ENCODE measurements around the gene WWOX.

WWOX gene

DNA sequence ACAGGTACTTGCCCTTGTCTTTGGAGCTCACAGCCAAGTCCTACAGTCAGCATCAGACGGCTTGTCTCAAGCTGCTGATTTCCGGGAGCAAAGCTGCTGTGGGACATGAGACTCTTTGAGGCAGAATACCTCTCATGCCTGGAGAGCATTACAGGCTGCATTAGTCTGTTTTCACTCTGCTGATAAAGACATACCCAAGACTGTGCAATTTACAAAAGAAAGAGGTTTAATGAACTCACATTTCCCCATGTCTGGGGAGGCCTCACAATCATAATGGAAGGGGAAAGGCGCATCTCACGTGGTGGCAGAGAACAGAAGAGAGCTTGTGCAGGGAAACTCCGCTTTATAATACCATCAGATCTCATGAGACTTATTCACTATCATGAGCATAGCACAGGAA lies 661.2 kb downstream of the WWOX start:
- H3K4me3 ChIP-seq (ENCODE audit: low read depth, low read length): no peak overlapping the region
- TF ChIP-seq, protein P1, sequence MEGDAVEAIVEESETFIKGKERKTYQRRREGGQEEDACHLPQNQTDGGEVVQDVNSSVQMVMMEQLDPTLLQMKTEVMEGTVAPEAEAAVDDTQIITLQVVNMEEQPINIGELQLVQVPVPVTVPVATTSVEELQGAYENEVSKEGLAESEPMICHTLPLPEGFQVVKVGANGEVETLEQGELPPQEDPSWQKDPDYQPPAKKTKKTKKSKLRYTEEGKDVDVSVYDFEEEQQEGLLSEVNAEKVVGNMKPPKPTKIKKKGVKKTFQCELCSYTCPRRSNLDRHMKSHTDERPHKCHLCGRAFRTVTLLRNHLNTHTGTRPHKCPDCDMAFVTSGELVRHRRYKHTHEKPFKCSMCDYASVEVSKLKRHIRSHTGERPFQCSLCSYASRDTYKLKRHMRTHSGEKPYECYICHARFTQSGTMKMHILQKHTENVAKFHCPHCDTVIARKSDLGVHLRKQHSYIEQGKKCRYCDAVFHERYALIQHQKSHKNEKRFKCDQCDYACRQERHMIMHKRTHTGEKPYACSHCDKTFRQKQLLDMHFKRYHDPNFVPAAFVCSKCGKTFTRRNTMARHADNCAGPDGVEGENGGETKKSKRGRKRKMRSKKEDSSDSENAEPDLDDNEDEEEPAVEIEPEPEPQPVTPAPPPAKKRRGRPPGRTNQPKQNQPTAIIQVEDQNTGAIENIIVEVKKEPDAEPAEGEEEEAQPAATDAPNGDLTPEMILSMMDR (IDR thresholded peaks at IDR 0.05; ENCODE audit: low read depth, low read length): no peak
- TF ChIP-seq, protein P2, sequence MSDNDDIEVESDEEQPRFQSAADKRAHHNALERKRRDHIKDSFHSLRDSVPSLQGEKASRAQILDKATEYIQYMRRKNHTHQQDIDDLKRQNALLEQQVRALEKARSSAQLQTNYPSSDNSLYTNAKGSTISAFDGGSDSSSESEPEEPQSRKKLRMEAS (IDR thresholded peaks at IDR 0.05; ENCODE audit: low read depth, low read length): no peak
- TF ChIP-seq POLR2A (IDR thresholded peaks at IDR 0.05; ENCODE audit: extremely low read depth, insufficient read length): no peak
- TF ChIP-seq MYC (IDR thresholded peaks at IDR 0.05; ENCODE audit: low read depth, low read length): no peak
- DNase-seq (ENCODE audit: low read depth): no peak

DNA sequence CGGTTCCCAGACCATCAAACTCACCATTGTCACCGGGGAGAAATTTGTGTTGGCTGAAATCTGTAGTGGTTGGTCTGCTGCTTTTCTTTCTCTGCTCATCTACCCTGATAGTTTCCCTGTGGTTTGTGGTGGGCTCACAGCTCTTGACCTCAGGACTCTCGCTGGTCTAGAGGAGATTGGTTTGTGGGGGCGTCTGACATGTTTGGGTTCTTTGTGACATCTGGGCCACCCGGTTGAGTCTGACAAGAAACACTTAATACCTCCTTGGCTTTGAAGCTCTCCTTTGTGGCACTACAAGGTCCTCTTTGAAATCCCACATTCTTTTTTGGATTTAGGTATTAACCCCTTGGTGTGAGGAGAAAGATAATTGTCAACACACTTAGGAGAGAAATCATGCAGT lies 662.0 kb downstream of the WWOX start:
- TF ChIP-seq, protein P1 (IDR thresholded peaks at IDR 0.05; ENCODE audit: low read depth, low read length): no peak
- no peak for TF ChIP-seq MYC (IDR thresholded peaks at IDR 0.05; ENCODE audit: low read depth, low read length)
- TF ChIP-seq POLR2A (IDR thresholded peaks at IDR 0.05; ENCODE audit: extremely low read depth, insufficient read length): no peak
- TF ChIP-seq, protein P2 (IDR thresholded peaks at IDR 0.05; ENCODE audit: low read depth, low read length): no peak
- DNase-seq (ENCODE audit: low read depth): peak; percentile 20
- H3K4me3 ChIP-seq (ENCODE audit: low read depth, low read length): no peak overlapping the region

DNA sequence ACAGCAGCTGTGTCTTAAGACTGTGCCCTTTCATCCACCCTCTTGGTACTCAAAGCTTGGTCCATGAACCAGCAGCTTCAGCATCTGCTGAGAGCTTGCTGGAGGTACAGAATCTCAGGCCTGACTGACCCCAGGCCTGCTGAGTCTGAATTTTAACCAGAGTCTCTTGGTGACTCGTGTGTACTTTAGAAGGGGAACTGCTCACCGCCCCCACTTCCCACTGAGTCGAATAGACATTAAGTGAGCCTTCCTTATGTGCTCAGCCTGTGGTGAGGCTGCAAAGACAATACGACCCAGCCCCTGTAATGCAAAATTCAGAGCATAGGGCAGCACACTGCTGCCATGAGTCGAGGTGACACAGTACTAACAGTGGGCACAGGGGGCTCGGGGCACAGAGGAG lies 662.8 kb downstream of the WWOX start:
- TF ChIP-seq, protein P2 (IDR thresholded peaks at IDR 0.05; ENCODE audit: low read depth, low read length): no peak
- no peak for TF ChIP-seq POLR2A (IDR thresholded peaks at IDR 0.05; ENCODE audit: extremely low read depth, insufficient read length)
- TF ChIP-seq, protein P1 (IDR thresholded peaks at IDR 0.05; ENCODE audit: low read depth, low read length): no peak
- TF ChIP-seq MYC (IDR thresholded peaks at IDR 0.05; ENCODE audit: low read depth, low read length): no peak
- no peak overlapping the region for H3K4me3 ChIP-seq (ENCODE audit: low read depth, low read length)
- DNase-seq (ENCODE audit: low read depth): peak; percentile 40

DNA sequence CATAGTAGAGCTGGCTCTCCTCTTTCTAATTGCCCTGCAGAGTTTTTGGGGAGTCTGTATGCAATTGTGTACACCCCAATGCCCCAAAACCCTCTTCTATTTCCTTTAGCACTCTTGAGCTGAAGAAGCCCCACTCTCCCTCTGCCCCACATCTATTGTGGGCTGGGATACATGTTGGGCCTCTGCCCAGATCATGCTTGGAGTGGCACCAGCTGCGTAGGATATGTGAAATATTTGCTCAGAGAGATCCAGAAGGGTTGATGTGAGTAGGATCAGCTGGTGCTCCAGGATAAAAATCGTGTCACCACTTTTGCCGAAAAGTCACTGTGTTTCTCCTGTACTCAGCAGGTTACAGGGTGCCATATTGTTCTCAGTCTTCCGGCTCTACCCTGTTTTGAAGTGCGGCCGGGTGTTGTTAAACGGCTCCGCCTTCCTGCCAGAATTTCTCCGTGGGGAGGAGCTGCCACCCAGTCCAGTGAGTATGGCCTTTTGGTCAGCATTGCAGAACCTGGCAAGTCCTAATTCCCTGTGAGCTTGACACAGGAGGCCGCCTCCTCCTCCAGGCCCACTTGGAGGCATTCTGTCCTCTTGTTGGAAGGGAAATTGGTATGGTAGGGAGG lies 664.5 kb downstream of the WWOX start:
- no peak for DNase-seq (ENCODE audit: low read depth)
- TF ChIP-seq, protein P1 (IDR thresholded peaks at IDR 0.05; ENCODE audit: low read depth, low read length): no peak
- TF ChIP-seq, protein P2 (IDR thresholded peaks at IDR 0.05; ENCODE audit: low read depth, low read length): no peak
- TF ChIP-seq MYC (IDR thresholded peaks at IDR 0.05; ENCODE audit: low read depth, low read length): no peak
- TF ChIP-seq POLR2A (IDR thresholded peaks at IDR 0.05; ENCODE audit: extremely low read depth, insufficient read length): no peak
- no peak overlapping the region for H3K4me3 ChIP-seq (ENCODE audit: low read depth, low read length)

DNA sequence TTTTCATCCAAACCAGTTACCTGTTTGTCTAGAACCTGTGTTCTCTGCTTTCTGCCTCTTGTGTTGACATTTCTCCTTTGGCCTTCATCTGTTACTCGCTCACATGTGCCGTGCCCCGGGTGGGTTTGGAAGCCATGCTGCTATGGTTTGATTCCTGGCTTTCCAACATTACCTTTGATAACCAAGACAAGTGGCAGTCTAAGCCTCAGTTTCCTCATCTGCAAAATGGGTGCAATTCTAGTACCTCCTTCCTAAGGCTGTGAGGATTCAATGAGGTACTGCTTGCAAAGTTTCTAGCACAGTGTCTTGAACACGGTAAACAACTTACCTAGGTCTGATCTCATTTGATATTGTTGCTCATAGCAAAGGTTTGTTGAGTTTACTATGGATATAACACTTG lies 665.0 kb downstream of the WWOX start:
- no peak overlapping the region for H3K4me3 ChIP-seq (ENCODE audit: low read depth, low read length)
- DNase-seq (ENCODE audit: low read depth): no peak
- no peak for TF ChIP-seq POLR2A (IDR thresholded peaks at IDR 0.05; ENCODE audit: extremely low read depth, insufficient read length)
- no peak for TF ChIP-seq MYC (IDR thresholded peaks at IDR 0.05; ENCODE audit: low read depth, low read length)
- TF ChIP-seq, protein P1 (IDR thresholded peaks at IDR 0.05; ENCODE audit: low read depth, low read length): no peak
- TF ChIP-seq, protein P2 (IDR thresholded peaks at IDR 0.05; ENCODE audit: low read depth, low read length): no peak

Data from NB4 (cell line).